ENCODE measurements around the gene STX11.
"Not testable (repeated sequence)": the region's sequence is repeated elsewhere in the genome, so short reads cannot be mapped to it uniquely, and the experiment has no call there.

DNA sequence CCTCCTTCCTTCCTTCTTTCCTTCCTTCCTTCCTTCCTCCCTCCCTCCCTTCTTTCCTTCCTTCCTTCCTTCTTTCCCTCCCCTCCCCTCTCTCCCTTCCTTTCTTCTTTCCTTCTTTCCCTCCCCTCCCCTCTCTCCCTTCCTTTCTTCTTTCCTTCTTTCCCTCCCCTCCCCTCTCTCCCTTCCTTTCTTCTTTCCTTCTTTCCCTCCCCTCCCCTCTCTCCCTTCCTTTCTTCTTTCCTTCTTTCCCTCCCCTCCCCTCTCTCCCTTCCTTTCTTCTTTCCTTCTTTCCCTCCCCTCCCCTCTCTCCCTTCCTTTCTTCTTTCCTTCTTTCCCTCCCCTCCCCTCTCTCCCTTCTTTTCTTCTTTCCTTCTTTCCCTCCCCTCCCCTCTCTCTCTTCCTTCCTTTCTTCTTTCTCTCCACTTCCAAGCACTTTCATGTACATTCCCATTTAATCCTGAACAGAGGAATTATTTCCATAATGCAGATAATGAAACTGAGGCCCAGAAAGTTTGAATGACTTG lies 18.1 kb upstream of the STX11 start:
- TF ChIP-seq EZH2phosphoT487 (IDR thresholded peaks at IDR 0.05; ENCODE audit: borderline replicate concordance, low read length): not testable (repeated sequence)
- TF ChIP-seq, protein P1, sequence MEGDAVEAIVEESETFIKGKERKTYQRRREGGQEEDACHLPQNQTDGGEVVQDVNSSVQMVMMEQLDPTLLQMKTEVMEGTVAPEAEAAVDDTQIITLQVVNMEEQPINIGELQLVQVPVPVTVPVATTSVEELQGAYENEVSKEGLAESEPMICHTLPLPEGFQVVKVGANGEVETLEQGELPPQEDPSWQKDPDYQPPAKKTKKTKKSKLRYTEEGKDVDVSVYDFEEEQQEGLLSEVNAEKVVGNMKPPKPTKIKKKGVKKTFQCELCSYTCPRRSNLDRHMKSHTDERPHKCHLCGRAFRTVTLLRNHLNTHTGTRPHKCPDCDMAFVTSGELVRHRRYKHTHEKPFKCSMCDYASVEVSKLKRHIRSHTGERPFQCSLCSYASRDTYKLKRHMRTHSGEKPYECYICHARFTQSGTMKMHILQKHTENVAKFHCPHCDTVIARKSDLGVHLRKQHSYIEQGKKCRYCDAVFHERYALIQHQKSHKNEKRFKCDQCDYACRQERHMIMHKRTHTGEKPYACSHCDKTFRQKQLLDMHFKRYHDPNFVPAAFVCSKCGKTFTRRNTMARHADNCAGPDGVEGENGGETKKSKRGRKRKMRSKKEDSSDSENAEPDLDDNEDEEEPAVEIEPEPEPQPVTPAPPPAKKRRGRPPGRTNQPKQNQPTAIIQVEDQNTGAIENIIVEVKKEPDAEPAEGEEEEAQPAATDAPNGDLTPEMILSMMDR (IDR thresholded peaks at IDR 0.05; ENCODE audit: low read depth, low read length, poor library complexity, severe bottlenecking): not testable (repeated sequence)
